ENCODE data around the gene SYTL3. TPM values are rescaled to one million over a fixed set of nuclear protein-coding genes. Genes with fewer than 3 reads are reported as not detected.

SYTL3 gene
- total and polyA plus RNA-seq, 10 of the 15 experiments (the other 5 are each of a cell fraction or from before 2014, with no cell fraction given), result 3.3 to 12.1 (median 6.9) TPM

GRCh38 chr6:158644231-158645063 is 5.4 kb upstream of the SYTL3 start, which contains the start of gene DYNLT1 (continued):
- TF ChIP-seq ZBTB4 (CRISPR knock-in tag; IDR thresholded peaks at IDR 0.05) (no peak), HCFC1 (IDR thresholded peaks at IDR 0.05; ENCODE audit: low read length) (0 out of 2 replicates have a peak, but pooled peaks have one; percentile 24), ASH2L (IDR thresholded peaks at IDR 0.05; ENCODE audit: borderline replicate concordance, low read depth) (peak; percentile 49; the same call in 1 of the 2 replicates), SREBF2 (IDR thresholded peaks at IDR 0.05; ENCODE audit: low read length) (no peak), PML (IDR thresholded peaks at IDR 0.05; ENCODE audit: low read length) (peak; percentile 60; the same call in 1 of the 2 replicates), IKZF1 (conservative IDR thresholded peaks at IDR 0.05) (peak; percentile 82), ATF3 (IDR thresholded peaks at IDR 0.05; ENCODE audit: borderline replicate concordance, extremely low read depth, low read depth, low read length) (no peak), SKIL (IDR thresholded peaks at IDR 0.05; ENCODE audit: low read depth, poor library complexity, severe bottlenecking) (no peak), FOS (IDR thresholded peaks at IDR 0.05; ENCODE audit: borderline replicate concordance, extremely low read depth, insufficient read length) (no peak), CREB1 (IDR thresholded peaks at IDR 0.05; ENCODE audit: low read depth) (0 out of 2 replicates have a peak, but pooled peaks have one; percentile 31), MEF2B (IDR thresholded peaks at IDR 0.05; ENCODE audit: partially characterized antibody, poor library complexity, severe bottlenecking) (no peak), ZNF384 (IDR thresholded peaks at IDR 0.05; ENCODE audit: borderline replicate concordance, low read depth, low read length) (no peak), ZBED1 (IDR thresholded peaks at IDR 0.05; ENCODE audit: borderline replicate concordance) (no peak), NR2C1 (IDR thresholded peaks at IDR 0.05) (0 out of 2 replicates have a peak, but pooled peaks have one; percentile 17), ZNF207 (IDR thresholded peaks at IDR 0.05; ENCODE audit: borderline replicate concordance) (0 out of 2 replicates have a peak, but pooled peaks have one; percentile 48), BRCA1 (IDR thresholded peaks at IDR 0.05; ENCODE audit: low read depth, low read length) (no peak), STAT3 (IDR thresholded peaks at IDR 0.05; ENCODE audit: low read depth, low read length) (no peak), TCF7 (IDR thresholded peaks at IDR 0.05; ENCODE audit: borderline replicate concordance) (no peak), TAF1 (IDR thresholded peaks at IDR 0.05; ENCODE audit: borderline replicate concordance, low read depth, low read length) (peak; percentile 58; the same call in 1 of the 2 replicates), KAT2A (conservative IDR thresholded peaks at IDR 0.05; ENCODE audit: control insufficient read depth, low read depth, low read length) (no peak), E2F4 (IDR thresholded peaks at IDR 0.05; ENCODE audit: low read depth, low read length) (no peak), WRNIP1 (IDR thresholded peaks at IDR 0.05; ENCODE audit: borderline replicate concordance, low read depth, low read length) (no peak), BACH1 (IDR thresholded peaks at IDR 0.05; ENCODE audit: borderline replicate concordance) (0 out of 2 replicates have a peak, but pooled peaks have one; percentile 31), ZNF24 (IDR thresholded peaks at IDR 0.05) (no peak)

Data from GM12878 (cell line).